Effector memory CD8-positive, alpha-beta T cell (primary cell): Measurements from ENCODE around the gene IRF2BPL.

Experiments used
- ATAC-seq: fragments of 150-1000 bp; cut with Tn5 transposase; replicated peaks from 2 replicates; pipeline ENCODE4 v1.10.0; 2021; ENCODE audit warnings: mild to moderate bottlenecking, moderate library complexity
- DNase-seq, 3 experiments: peaks; one replicate each; pipeline ENCODE4 v3.0.0; 2021
- H3K27ac Mint-ChIP-seq, 2 donors: one replicate each; pipeline ENCODE4 v1.8.0; 2022; ENCODE audit warnings: mild to moderate bottlenecking in 2 of 2, mixed read lengths in 2 of 2, moderate library complexity in 2 of 2
- H3K27me3 Mint-ChIP-seq, 2 donors: one replicate each; pipeline ENCODE4 v1.8.0; 2022; ENCODE audit warnings: mixed read lengths in 2 of 2
- H3K36me3 Mint-ChIP-seq: one replicate; pipeline ENCODE4 v1.8.0; 2022; ENCODE audit warnings: mild to moderate bottlenecking, moderate library complexity, mixed read lengths; ENCODE audit not compliant: insufficient read depth
- H3K4me1 Mint-ChIP-seq, 2 donors: one replicate each; pipeline ENCODE4 v1.8.0; 2022; ENCODE audit warnings: low read depth in 2 of 2, mixed read lengths in 2 of 2
- H3K4me3 Mint-ChIP-seq, 2 donors: one replicate each; pipeline ENCODE4 v1.8.0; 2022; ENCODE audit warnings: mild to moderate bottlenecking in 2 of 2, mixed read lengths in 2 of 2, moderate library complexity in 2 of 2
- H3K9me3 Mint-ChIP-seq, 2 donors: one replicate each; pipeline ENCODE4 v1.8.0; 2022; ENCODE audit warnings: mixed read lengths in 2 of 2

The IRF2BPL gene

DNA sequence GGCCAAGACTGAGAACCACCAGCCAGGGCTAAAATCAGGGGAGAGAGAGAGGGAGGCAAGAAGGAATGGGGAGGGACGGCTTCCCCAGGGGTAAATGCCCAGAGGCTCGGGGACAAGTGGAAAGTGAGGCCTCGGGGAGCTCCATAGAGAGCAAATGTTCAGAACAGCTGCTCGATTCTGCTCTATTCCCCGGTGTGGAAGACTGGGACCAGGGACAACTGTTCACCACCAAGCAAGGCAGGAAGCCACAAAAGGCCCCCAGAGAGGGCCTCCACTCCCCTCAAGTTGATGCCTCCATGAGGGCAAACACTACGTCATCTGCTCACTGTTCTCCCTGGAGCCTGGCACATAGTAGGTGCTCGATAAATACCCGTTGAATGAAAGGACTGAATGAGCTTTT is 53.5 kb downstream of the IRF2BPL start:
- ATAC-seq (no peak), DNase-seq (no peak)
- H3K27me3 Mint-ChIP-seq: no peaks in the 10 kb centered on the region
- no peaks in the 10 kb centered on the region for H3K9me3 Mint-ChIP-seq
- H3K4me3 Mint-ChIP-seq: no peak overlapping the region
- H3K36me3 Mint-ChIP-seq: no peaks in the 10 kb centered on the region
- H3K27ac Mint-ChIP-seq: no peak overlapping the region
- H3K4me1 Mint-ChIP-seq: peaks cover 7 to 8% of the 10 kb centered on the region in 2 donors
